ENCODE results near the gene PCSK2.

Gene PCSK2

DNA sequence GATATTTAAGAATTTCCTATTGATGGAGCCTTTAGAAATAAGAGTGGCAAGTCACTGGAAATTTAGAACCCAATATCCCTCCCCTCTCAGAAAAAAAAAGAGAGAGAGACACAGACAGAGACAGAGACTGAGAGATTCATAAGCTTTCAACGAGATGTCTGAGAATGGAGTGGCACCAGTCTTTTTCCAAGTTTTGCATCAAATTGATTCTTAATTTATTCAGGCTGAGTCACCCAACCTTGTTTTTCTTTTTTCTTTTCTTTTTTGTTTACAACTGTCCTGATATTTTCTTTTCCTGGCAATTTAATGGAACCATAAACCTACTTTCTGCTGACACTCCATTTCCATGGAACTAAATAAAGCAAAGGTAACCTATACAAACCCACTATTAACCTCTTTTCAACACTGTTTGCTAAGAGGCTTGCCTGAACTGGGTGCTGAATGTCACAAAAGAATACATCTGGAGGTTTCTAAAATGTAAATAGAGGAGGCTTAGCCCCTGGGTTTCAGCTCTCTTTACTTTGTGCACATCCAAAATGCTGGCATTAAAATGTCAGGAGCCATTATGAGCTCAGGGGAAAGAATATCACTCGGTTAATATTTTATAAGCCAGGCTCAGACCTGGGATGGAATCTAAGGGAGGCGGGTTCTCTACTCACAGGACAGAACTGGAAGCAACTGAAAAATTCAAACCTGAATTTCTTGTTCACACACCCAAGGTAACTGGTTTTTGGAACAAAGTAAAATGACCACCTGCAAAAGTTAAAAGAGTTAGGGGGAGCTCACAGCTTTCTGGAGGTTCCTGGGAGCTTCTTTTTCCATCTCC lies 203.5 kb downstream of the PCSK2 start:
- no peak overlapping the region for H3K4me3 ChIP-seq (ENCODE audit: low read depth, low read length)
- TF ChIP-seq, protein P1, sequence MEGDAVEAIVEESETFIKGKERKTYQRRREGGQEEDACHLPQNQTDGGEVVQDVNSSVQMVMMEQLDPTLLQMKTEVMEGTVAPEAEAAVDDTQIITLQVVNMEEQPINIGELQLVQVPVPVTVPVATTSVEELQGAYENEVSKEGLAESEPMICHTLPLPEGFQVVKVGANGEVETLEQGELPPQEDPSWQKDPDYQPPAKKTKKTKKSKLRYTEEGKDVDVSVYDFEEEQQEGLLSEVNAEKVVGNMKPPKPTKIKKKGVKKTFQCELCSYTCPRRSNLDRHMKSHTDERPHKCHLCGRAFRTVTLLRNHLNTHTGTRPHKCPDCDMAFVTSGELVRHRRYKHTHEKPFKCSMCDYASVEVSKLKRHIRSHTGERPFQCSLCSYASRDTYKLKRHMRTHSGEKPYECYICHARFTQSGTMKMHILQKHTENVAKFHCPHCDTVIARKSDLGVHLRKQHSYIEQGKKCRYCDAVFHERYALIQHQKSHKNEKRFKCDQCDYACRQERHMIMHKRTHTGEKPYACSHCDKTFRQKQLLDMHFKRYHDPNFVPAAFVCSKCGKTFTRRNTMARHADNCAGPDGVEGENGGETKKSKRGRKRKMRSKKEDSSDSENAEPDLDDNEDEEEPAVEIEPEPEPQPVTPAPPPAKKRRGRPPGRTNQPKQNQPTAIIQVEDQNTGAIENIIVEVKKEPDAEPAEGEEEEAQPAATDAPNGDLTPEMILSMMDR (IDR thresholded peaks at IDR 0.05; ENCODE audit: low read depth, low read length): no peak

DNA sequence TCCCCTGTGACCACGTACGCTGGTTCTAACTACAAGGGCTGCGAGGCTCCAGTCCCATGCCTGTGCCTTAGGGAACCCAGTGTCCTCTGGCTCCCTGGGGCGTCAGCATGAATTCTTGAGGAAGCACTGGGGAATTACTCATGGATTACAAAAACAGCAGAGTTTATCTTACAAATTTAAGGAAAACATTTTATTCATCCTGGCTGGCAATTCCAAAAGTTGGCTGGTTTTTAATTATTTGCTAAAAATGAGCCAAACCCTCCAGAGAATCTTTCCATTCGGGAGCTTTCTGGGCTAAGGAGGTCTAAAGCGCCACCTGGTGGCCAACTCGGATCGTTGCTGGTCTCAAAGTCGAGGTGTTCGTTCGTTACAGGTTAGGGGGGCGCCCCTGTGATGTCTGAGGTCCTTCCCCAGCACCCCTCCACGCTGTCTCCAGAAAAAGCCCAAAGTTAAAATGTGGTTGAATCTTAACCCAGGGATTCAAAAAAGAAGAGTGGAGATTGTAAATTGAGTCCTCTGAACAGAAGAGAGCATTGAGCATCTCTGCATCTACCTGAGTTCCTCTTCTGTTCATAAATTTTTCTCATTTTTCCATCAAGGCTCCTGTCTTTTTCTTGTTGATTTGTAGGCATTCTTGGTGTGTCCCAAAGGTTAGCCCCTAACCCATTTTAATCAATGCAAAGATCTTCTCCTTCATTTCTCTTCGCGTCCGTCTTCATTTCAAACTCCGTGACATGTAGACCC lies 205.0 kb downstream of the PCSK2 start:
- H3K4me3 ChIP-seq (ENCODE audit: low read depth, low read length): no peak overlapping the region
- TF ChIP-seq, protein P1 (IDR thresholded peaks at IDR 0.05; ENCODE audit: low read depth, low read length): peak; percentile 87

DNA sequence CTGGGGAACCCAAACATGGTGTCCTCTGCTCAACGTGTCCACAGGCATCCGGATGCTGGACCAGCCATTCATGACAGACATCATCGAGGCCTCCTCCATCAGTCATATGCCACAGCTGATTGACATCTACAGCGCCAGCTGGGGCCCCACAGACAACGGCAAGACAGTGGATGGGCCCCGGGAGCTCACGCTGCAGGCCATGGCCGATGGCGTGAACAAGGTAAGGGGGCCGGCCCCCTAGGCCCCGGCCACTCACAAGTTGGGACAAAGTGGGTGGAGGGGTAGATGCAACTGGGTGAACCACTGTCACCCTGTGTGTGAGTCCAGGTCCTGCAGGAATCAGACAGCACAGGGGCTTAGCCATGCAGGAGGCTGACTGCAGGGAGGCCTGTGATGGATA lies 209.8 kb downstream of the PCSK2 start:
- no peak overlapping the region for H3K4me3 ChIP-seq (ENCODE audit: low read depth, low read length)
- TF ChIP-seq, protein P1 (IDR thresholded peaks at IDR 0.05; ENCODE audit: low read depth, low read length): no peak

DNA sequence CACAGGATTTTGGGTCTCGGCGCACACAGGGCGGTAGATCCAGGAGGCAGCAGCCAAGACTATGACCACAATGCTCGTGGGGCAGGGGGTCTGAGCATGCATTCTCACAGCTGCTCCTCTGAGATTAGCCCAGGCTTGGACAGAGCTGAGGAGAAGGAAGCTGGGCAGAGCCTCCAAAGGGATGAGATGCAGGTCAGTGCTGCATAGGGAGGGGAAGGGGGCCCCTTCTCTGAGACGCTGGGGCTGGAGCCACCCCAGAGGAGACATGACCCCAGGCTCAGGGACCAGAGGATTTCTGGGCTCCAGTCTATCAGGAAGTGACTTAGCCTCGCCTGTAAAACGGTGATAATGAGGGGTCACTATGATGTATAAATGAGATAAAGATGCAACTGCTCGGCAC lies 210.4 kb downstream of the PCSK2 start:
- TF ChIP-seq, protein P1 (IDR thresholded peaks at IDR 0.05; ENCODE audit: low read depth, low read length): no peak

DNA sequence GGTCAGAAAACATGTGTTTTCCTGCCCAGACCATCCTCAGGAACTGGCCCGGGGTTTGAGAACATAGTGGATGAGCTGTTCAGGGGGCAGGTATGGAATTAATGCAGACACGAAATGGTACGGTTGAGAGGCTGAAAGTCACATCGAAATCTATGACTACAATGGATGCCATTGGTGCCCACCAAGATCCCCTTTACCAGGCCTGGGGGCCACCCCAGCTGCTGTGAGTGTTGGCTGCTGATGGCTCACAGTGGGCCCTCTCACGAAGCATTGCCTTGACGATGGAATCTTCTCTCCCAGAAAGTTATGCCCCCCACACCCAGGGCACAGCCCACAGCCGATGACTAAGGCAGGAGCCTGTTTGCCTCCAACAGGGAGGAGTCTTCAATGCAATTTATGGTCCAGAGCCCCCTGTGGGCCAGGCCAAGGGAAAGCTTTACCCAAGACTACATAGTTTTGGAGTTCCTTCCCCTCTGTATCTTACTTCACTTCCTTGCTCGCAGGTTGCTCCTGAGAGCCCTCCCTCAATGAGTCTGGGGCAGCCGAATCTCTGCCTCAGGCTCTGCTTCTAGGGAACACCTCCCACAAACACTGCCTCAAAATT lies 211.7 kb downstream of the PCSK2 start:
- TF ChIP-seq, protein P1 (IDR thresholded peaks at IDR 0.05; ENCODE audit: low read depth, low read length): no peak
- H3K4me3 ChIP-seq (ENCODE audit: low read depth, low read length): no peak overlapping the region

More for the DNA sequence above, 210.4 kb downstream of the PCSK2 start:
- H3K4me3 ChIP-seq (ENCODE audit: low read depth, low read length): no peak overlapping the region

DNA sequence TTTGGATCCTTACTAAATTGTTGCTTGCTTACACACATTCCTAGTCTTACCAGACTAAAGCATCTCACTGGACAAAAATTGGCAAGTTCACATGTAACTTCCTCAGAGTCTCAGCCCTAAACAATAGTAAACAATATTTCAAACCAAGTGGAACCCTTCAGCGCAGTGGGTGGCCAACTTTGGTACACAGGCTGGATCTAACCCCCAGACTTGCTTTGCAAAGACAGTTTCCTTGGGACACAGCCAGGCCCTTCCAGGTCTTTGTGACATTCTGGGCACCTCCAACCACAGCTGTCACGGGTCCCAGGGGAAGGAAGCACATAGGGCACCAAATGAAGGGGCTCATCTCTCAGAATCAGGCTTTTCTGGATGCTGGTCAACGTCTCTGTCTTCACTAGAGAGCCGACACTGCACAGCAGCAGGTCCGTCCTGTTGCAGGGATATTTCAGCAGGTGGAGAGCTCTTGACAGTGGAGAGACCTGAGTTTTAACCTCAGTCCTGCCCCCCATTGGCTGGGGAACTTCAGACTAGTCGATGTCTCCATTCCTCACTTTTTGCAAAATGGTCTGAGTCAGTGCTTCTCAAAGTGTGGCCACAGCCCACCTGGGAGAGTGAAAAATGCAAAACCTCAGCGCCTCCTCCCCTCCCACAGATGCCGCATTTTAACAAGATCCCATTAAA lies 212.9 kb downstream of the PCSK2 start:
- TF ChIP-seq, protein P1 (IDR thresholded peaks at IDR 0.05; ENCODE audit: low read depth, low read length): no peak
- H3K4me3 ChIP-seq (ENCODE audit: low read depth, low read length): no peak overlapping the region
